T-helper 22 cell (primary cell): ENCODE results near the gene SZT2.
"Not testable (repeated sequence)": the region's sequence is repeated elsewhere in the genome, so short reads cannot be mapped to it uniquely, and the experiment has no call there.

Source experiments
- DNase-seq: peaks from one replicate; pipeline ENCODE4 v3.0.0-alpha.2; 2020; ENCODE audit warnings: low read depth

SZT2 gene

DNA sequence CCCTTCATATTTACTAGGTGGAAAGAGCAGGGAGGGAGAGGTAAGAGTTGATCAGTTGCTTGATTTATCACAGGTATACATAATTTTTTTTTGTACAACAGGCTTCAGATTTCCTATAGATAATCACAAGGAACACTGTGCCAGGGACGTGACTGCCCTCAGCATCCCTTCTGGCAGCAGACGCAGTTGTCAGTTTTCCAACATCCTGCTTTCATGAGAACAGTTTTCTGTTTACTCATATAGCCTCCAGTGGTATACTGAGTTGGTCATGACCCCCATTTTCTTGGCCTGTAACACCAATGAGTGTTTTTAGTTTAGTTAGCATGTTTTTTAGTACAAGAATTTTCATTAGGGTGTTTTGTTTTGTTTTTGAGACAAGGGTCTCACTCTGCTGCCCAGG is 103.1 kb downstream of the SZT2 start:
- DNase-seq = no peak

DNA sequence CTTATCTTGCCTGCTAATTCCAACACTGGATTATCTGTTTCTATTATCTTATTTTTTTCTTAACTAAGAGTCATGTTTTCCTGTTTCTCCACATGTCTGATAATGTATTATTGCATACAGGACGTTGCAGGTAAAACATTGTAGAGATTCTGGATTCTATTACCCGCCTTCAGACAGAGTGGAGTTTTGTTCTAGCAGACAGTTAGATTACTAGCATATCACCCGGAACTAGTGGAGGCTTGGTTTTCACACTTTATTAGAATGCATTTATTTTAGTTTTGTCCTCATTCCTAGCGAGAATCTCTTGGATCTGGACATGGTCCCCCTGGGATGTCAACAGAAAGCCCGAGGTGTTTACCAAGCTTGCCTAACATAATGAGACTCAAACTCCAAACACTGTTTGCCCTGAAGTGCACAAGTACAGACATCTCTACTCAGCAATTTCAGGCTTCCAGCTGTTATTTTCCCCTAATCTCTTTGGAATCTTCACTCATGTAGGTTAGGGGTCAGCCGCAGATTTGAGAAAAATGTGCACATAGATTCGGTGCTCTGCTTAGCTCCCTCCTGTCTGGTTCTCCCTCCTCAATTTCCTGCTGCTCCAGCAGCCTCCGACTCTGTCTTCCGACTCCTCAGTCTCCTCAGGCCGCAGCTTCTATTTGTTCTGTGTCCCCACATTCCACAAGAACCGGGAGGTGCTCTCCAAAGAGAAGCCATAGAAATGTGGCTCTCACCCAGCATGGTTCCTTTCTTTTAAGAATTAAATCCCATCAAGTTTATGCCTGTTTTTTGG is 104.2 kb downstream of the SZT2 start:
- no peak for DNase-seq

DNA sequence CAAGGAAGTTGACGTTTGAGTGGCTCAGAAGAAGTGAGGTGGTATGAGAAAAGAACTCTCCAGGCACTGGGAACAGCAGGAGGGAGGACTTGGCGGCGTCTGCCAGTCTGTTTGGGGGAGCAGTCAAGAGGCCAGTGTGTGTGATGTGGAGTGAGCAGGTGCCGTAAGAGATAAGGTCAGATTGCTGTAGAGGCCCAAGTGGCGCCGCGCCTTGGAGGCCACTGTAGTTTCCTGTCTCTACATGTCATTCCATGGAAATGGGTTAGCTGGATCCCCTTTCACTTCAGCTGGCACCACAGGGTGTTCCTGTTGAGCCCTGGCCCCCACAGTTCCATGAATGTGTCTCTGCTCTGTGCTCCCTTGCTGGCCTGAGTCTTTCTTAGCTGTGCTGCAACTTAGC is 105.5 kb downstream of the SZT2 start:
- DNase-seq = no peak

DNA sequence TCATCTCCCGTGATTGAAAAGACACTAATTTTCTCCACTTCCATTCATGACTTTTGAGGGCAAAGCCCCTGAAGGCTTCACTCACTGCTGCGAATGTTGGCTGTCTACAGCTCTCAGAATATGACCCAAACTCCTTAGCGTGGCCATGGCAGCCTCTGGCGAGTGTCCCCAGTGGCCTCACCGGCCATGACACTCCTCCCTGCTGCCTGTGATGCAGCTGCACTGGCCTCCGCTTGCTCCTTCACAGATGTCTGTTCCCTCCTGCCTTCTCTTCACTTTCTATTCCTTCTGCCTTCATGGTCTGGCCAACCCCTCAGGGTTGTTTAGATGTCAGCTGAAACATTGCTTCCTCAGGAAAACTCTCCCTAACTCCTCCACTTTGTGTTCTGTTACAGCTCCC is 110.2 kb downstream of the SZT2 start:
- no peak for DNase-seq

DNA sequence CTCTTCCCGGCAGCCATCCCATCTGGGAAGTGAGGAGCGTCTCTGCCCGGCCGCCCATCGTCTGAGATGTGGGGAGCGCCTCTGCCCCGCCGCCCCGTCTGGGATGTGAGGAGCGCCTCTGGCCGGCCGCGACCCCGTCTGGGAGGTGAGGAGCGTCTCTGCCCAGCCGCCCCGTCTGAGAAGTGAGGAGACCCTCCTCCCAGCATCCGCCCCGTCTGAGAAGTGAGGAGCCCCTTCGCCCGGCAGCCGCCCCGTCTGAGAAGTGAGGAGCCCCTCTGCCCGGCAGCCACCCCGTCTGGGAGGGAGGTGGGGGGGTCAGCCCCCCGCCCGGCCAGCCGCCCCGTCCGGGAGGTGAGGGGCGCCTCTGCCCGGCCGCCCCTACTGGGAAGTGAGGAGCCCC is 112.1 kb downstream of the SZT2 start:
- DNase-seq = not testable (repeated sequence)

DNA sequence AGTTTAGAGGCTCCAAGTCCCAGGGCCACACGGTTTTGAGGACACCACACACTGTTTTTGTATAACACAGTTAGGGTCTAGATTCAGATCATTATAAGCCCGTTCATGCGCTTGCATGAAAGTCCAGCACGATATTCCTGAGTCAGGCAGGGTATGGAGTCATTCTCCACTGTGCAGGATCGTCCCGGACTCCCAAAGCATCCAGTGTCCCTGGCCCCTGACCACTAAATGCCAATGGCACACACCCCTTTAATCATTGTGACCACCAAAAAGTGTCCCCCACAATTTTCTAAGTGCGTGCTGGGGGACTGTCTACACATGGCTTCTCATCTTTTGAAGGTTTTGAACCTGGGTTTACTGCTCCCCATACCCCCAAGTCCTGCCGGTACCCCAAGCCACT is 113.8 kb downstream of the SZT2 start:
- DNase-seq = no peak
